ENCODE measurements around the gene EPN2. TPM values are rescaled to one million over a fixed set of nuclear protein-coding genes. Genes with fewer than 3 reads are reported as not detected.
A peak's percentile ranks its signal among the peaks of the same experiment; 100 is the strongest.

The EPN2 gene
- total RNA-seq, 4 donors from 2014 or later: 25.6 to 145 (median 84.1) TPM

DNA sequence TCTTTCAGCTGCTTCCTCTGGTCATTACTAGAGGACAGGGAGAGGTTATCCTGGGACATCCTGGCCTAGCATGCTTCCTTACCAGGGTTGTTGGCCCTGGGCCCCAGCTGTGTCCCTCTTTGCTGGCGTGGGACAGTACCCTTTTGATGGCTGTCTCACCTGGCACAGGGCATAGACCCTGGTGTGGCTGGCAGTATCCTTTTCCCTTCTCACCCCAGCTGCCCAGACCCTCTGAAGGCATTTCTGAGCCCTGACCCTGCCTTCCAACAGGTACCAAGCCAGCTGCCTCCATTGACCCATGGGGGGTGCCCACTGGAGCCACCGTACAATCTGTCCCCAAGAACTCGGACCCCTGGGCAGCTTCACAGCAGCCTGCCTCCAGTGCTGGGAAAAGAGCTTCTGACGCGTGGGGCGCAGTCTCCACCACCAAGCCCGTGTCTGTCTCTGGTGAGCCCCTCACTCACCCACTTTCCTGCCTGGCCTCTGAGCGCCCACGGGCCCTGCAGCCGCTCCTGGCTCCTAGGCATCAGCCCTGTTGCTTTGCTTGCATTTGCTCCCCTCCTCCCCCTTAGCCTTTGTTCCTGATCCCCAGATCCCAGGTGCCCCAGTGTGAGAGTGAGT lies 91.4 kb downstream of the EPN2 start:
- H3K36me3 ChIP-seq: no peaks in the 10 kb centered on the region
- peak in 1 of 2 donors; percentile 12 for DNase-seq

DNA sequence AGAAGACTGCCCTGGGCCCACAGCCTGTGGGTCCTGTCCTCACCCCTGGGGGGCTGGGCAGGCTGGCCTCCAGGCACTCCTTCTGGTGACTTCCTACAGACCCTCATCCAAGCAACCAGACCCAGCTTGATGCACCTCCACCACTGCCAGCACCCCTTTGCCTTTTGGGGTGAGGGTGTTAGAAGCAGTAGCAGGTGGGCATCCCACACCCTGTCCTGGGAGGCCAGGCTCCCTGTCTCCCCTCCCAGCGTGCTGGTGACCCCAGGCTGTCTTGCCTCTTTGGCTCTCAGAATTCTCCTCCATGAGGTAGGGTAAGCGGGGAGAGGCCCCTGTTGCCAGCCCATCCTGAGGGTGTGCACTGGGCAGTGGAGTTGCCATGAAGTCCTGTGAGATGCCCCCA lies 92.0 kb downstream of the EPN2 start:
- DNase-seq: peak in 1 of 2 donors; percentile 9

More for the DNA sequence above, 91.4 kb downstream of the EPN2 start:
- Histone ChIP-seq H3K9me3 (no peaks in the 10 kb centered on the region), H3K27ac (no peak overlapping the region), H3K4me1 (no peaks in the 10 kb centered on the region), H3K27me3 (no peaks in the 10 kb centered on the region), H3K4me3 (no peak overlapping the region)
- TF ChIP-seq, protein P1, sequence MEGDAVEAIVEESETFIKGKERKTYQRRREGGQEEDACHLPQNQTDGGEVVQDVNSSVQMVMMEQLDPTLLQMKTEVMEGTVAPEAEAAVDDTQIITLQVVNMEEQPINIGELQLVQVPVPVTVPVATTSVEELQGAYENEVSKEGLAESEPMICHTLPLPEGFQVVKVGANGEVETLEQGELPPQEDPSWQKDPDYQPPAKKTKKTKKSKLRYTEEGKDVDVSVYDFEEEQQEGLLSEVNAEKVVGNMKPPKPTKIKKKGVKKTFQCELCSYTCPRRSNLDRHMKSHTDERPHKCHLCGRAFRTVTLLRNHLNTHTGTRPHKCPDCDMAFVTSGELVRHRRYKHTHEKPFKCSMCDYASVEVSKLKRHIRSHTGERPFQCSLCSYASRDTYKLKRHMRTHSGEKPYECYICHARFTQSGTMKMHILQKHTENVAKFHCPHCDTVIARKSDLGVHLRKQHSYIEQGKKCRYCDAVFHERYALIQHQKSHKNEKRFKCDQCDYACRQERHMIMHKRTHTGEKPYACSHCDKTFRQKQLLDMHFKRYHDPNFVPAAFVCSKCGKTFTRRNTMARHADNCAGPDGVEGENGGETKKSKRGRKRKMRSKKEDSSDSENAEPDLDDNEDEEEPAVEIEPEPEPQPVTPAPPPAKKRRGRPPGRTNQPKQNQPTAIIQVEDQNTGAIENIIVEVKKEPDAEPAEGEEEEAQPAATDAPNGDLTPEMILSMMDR (IDR thresholded peaks at IDR 0.05): no peak
- no peak for TF ChIP-seq POLR2A (IDR thresholded peaks at IDR 0.05)
- intact Hi-C loops (cut with DNase I; ENCODE audit: low total_unique reads): no loop called here

DNA sequence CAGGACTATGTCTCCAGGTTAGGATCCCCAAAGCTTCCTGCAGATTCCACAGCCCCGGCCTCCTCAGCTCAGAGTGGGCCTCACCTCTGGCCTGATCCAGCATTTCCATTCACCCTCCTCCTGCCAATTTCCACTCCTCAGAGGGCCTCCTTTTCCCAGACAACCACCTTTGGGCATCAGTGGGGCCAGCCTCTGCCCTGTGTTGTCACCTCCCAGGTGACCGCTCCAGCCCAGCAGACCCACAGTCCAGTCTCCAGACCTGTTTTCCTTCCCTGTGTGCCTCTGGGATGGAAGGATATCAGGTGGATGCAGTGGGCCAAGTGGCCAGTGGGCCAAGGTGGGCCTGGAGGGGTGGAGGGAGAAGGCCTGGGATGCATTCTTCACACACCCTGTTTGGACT lies 92.7 kb downstream of the EPN2 start:
- DNase-seq: peak in 1 of 2 donors; percentile 8

More for the DNA sequence above, 92.0 kb downstream of the EPN2 start:
- Histone ChIP-seq H3K27ac (no peak overlapping the region), H3K4me3 (no peak overlapping the region), H3K27me3 (no peaks in the 10 kb centered on the region), H3K9me3 (no peaks in the 10 kb centered on the region), H3K4me1 (no peaks in the 10 kb centered on the region), H3K36me3 (no peaks in the 10 kb centered on the region)
- intact Hi-C loops (cut with DNase I; ENCODE audit: low total_unique reads): no loop called here
- TF ChIP-seq, protein P1 (IDR thresholded peaks at IDR 0.05): no peak
- no peak for TF ChIP-seq POLR2A (IDR thresholded peaks at IDR 0.05)

DNA sequence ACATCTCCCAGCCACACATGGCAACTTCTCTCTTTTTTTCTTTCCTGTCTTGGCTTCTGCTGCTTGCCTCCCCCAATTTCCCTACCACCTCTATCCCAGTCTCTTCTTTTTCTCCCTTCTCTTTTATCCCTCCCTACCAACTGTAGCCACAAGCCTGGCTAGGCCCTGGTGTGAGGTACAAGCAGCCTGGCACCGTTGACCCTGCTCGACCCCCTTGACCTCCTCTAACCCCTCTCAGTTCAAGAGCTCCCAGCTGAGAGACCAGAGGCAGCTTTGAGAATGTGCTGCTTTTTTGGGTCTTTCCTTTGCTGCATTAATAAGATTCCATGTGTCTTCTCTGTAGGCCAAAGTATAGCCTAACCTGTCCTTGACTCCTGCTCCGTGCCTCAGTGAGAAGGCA lies 93.1 kb downstream of the EPN2 start:
- H3K27ac ChIP-seq: no peak overlapping the region
- TF ChIP-seq POLR2A (IDR thresholded peaks at IDR 0.05): no peak
- TF ChIP-seq, protein P1 (IDR thresholded peaks at IDR 0.05): no peak
- H3K36me3 ChIP-seq: no peaks in the 10 kb centered on the region
- DNase-seq: peak in 1 of 2 donors; percentile 11
- no peak overlapping the region for H3K4me3 ChIP-seq
- no peaks in the 10 kb centered on the region for H3K27me3 ChIP-seq
- no peaks in the 10 kb centered on the region for H3K4me1 ChIP-seq
- no peaks in the 10 kb centered on the region for H3K9me3 ChIP-seq
- intact Hi-C loops (cut with DNase I; ENCODE audit: low total_unique reads): no loop called here

More for the DNA sequence above, 92.7 kb downstream of the EPN2 start:
- intact Hi-C loops (cut with DNase I; ENCODE audit: low total_unique reads): no loop called here
- Histone ChIP-seq H3K4me1 (no peaks in the 10 kb centered on the region), H3K27ac (no peak overlapping the region), H3K4me3 (no peak overlapping the region), H3K36me3 (no peaks in the 10 kb centered on the region), H3K27me3 (no peaks in the 10 kb centered on the region), H3K9me3 (no peaks in the 10 kb centered on the region)
- TF ChIP-seq, protein P1 (IDR thresholded peaks at IDR 0.05): no peak
- TF ChIP-seq POLR2A (IDR thresholded peaks at IDR 0.05): no peak

DNA sequence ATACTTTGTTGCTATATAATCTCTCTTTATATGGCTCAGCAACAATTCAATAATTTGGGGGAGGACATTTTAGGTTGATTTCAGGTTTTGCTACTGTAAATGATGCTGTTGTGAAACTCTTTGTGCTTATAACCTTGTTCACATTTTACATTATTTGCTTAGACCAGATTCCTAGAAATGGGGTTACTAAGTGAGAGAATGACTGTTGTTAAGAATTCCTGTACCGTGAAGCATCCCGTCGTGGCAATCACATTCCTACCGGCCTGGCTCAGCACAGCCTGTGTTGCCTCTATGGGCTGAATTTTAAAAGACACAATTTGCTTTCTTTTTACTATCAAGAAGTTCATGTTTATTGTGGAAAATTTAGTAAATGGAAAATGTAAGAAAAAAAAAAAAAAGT lies 94.0 kb downstream of the EPN2 start:
- Histone ChIP-seq H3K36me3 (no peaks in the 10 kb centered on the region), H3K4me1 (no peaks in the 10 kb centered on the region), H3K4me3 (no peak overlapping the region), H3K27me3 (no peaks in the 10 kb centered on the region), H3K9me3 (no peaks in the 10 kb centered on the region), H3K27ac (peak overlapping the region in 1 of 2 donors; percentile 34)
- DNase-seq: peak in 1 of 2 donors; percentile 16
- TF ChIP-seq, protein P1 (IDR thresholded peaks at IDR 0.05): no peak
- no peak for TF ChIP-seq POLR2A (IDR thresholded peaks at IDR 0.05)
- intact Hi-C loops (cut with DNase I; ENCODE audit: low total_unique reads): no loop called here

Measured in uterus (tissue), 4 donors.